Nephron (organoid): ENCODE data around the gene CCL15.

Experiments used
- H3K27ac Mint-ChIP-seq, 3 experiments: 2 replicates each; pipeline ENCODE4 v1.8.0; 2020; ENCODE audit warnings: mixed read lengths in 3 of 3, mild to moderate bottlenecking in 2 of 3, moderate library complexity in 1 of 3
- H3K27me3 Mint-ChIP-seq: 2 replicates; pipeline ENCODE4 v1.8.0; 2021; ENCODE audit warnings: low read depth, mild to moderate bottlenecking, moderate library complexity, mixed read lengths
- H3K36me3 Mint-ChIP-seq: 2 replicates; pipeline ENCODE4 v1.8.0; 2020; ENCODE audit warnings: low read depth, mixed read lengths
- H3K4me1 Mint-ChIP-seq: 2 replicates; pipeline ENCODE4 v1.8.0; 2020; ENCODE audit warnings: mixed read lengths
- H3K4me3 Mint-ChIP-seq, 3 experiments: 2 replicates each; pipeline ENCODE4 v1.8.0; 2020; ENCODE audit warnings: mild to moderate bottlenecking in 3 of 3, mixed read lengths in 3 of 3, moderate library complexity in 2 of 3
- H3K9me3 Mint-ChIP-seq: 2 replicates; pipeline ENCODE4 v1.8.0; 2020; ENCODE audit warnings: mixed read lengths
- CTCF ChIP-seq, 3 experiments: fragments of 200-600 bp; sonication (generic); IDR thresholded peaks; one replicate each; pipeline ENCODE4 v1.5.0; 2021; ENCODE audit warnings: antibody characterized with exemption in 3 of 3; ENCODE audit not compliant: unreplicated experiment in 3 of 3

Gene CCL15

GRCh38 chr17:35978346-35978745 lies 23.0 kb downstream of the CCL15 start:
- Mint-ChIP-seq H3K4me1 (peaks cover 3% of the 10 kb centered on the region), H3K27ac (no peak overlapping the region), H3K9me3 (no peaks in the 10 kb centered on the region), H3K4me3 (no peak overlapping the region), H3K36me3 (no peaks in the 10 kb centered on the region), H3K27me3 (peaks cover 11% of the 10 kb centered on the region)
- TF ChIP-seq CTCF (IDR thresholded peaks at IDR 0.05; ENCODE audit: unreplicated experiment in 3 of 3), result no peak

- no peak for TF ChIP-seq CTCF (IDR thresholded peaks at IDR 0.05; ENCODE audit: unreplicated experiment in 3 of 3)
- Mint-ChIP-seq H3K4me3 (no peak overlapping the region), H3K4me1 (peaks cover 3% of the 10 kb centered on the region), H3K9me3 (no peaks in the 10 kb centered on the region), H3K27me3 (peaks cover 11% of the 10 kb centered on the region), H3K36me3 (no peaks in the 10 kb centered on the region), H3K27ac (no peak overlapping the region)
Observed at GRCh38 chr17:35977509-35977908, 23.8 kb downstream of the CCL15 start.

- peaks cover 8% of the 10 kb centered on the region for H3K27me3 Mint-ChIP-seq
- no peak overlapping the region for H3K4me3 Mint-ChIP-seq
- peaks cover 13% of the 10 kb centered on the region for H3K4me1 Mint-ChIP-seq
- peak overlapping the region; percentile 18 to 62 (median 31) for H3K27ac Mint-ChIP-seq
- H3K9me3 Mint-ChIP-seq, result no peaks in the 10 kb centered on the region
- no peaks in the 10 kb centered on the region for H3K36me3 Mint-ChIP-seq
- no peak for TF ChIP-seq CTCF (IDR thresholded peaks at IDR 0.05; ENCODE audit: unreplicated experiment in 3 of 3)
Observed at GRCh38 chr17:35973333-35974260, 27.8 kb downstream of the CCL15 start.

GRCh38 chr17:35972945-35973332 lies 28.4 kb downstream of the CCL15 start:
- Mint-ChIP-seq H3K4me3 (no peak overlapping the region), H3K27ac (peak overlapping the region in 1 of 3 experiments; percentile 18), H3K36me3 (no peaks in the 10 kb centered on the region), H3K4me1 (peaks cover 13% of the 10 kb centered on the region), H3K27me3 (peaks cover 8% of the 10 kb centered on the region), H3K9me3 (no peaks in the 10 kb centered on the region)
- TF ChIP-seq CTCF (IDR thresholded peaks at IDR 0.05; ENCODE audit: unreplicated experiment in 3 of 3), result no peak

GRCh38 chr17:35972535-35972934 lies 28.8 kb downstream of the CCL15 start:
- no peak overlapping the region for H3K4me3 Mint-ChIP-seq
- peaks cover 8% of the 10 kb centered on the region for H3K27me3 Mint-ChIP-seq
- no peak for TF ChIP-seq CTCF (IDR thresholded peaks at IDR 0.05; ENCODE audit: unreplicated experiment in 3 of 3)
- no peaks in the 10 kb centered on the region for H3K36me3 Mint-ChIP-seq
- H3K9me3 Mint-ChIP-seq, result no peaks in the 10 kb centered on the region
- no peak overlapping the region for H3K27ac Mint-ChIP-seq
- peaks cover 13% of the 10 kb centered on the region for H3K4me1 Mint-ChIP-seq

- Mint-ChIP-seq H3K27ac (no peak overlapping the region), H3K4me3 (no peak overlapping the region)
Observed at GRCh38 chr17:35972066-35972465, 29.3 kb downstream of the CCL15 start.

More at GRCh38 chr17:35972066-35972465, 29.3 kb downstream of the CCL15 start:
- H3K27me3 Mint-ChIP-seq, result peaks cover 8% of the 10 kb centered on the region
- no peak for TF ChIP-seq CTCF (IDR thresholded peaks at IDR 0.05; ENCODE audit: unreplicated experiment in 3 of 3)
- no peaks in the 10 kb centered on the region for H3K36me3 Mint-ChIP-seq
- no peaks in the 10 kb centered on the region for H3K9me3 Mint-ChIP-seq
- peaks cover 13% of the 10 kb centered on the region for H3K4me1 Mint-ChIP-seq
